Cardiac fibroblast (primary cell): ENCODE results near the gene OAS2.
A peak's percentile ranks its signal among the peaks of the same experiment; 100 is the strongest.

Experiments used
- DNase-seq, 2 donors: peaks; one replicate each; pipeline versions ENCODE4 v3.0.0 to v3.0.0-alpha.2; 2010; ENCODE audit warnings: low read depth in 2 of 2
- H3K4me3 ChIP-seq, 2 donors: replicated peaks in 1 of 2; 1 replicate in 1 of 2; 2 replicates in 1 of 2; pipeline ENCODE4 v1.5.1; 2011; ENCODE audit warnings: low read depth in 2 of 2, low read length in 2 of 2, mild to moderate bottlenecking in 2 of 2, moderate library complexity in 1 of 2
- TF ChIP-seq, protein P1 (sequence below): IDR thresholded peaks from one replicate; pipeline ENCODE4 v1.5.1; 2011; ENCODE audit warnings: low read depth, mild to moderate bottlenecking, low read length, inconsistent platforms

The OAS2 gene

DNA sequence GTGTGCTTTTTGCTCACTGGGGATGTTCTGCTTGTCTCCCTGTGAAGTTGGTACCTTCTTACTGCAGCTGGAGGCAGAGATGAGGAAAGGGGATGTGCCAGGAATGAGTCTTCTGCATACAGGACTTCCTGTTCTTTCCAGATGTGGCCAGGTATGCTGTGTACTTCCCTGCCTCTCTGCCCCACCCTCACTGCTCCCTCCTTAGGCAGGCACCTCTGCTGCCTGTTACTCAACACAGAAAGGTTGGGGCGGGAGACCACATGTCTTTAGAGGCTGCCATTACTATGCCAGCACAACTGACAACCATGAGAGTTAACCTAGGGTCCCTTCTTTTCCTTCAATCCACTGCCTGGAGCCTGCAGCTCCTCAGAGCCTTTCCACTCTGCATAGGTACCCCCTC lies 42.1 kb upstream of the OAS2 start:
- H3K4me3 ChIP-seq: no peak overlapping the region
- TF ChIP-seq, protein P1, sequence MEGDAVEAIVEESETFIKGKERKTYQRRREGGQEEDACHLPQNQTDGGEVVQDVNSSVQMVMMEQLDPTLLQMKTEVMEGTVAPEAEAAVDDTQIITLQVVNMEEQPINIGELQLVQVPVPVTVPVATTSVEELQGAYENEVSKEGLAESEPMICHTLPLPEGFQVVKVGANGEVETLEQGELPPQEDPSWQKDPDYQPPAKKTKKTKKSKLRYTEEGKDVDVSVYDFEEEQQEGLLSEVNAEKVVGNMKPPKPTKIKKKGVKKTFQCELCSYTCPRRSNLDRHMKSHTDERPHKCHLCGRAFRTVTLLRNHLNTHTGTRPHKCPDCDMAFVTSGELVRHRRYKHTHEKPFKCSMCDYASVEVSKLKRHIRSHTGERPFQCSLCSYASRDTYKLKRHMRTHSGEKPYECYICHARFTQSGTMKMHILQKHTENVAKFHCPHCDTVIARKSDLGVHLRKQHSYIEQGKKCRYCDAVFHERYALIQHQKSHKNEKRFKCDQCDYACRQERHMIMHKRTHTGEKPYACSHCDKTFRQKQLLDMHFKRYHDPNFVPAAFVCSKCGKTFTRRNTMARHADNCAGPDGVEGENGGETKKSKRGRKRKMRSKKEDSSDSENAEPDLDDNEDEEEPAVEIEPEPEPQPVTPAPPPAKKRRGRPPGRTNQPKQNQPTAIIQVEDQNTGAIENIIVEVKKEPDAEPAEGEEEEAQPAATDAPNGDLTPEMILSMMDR: no peak
- no peak for DNase-seq

DNA sequence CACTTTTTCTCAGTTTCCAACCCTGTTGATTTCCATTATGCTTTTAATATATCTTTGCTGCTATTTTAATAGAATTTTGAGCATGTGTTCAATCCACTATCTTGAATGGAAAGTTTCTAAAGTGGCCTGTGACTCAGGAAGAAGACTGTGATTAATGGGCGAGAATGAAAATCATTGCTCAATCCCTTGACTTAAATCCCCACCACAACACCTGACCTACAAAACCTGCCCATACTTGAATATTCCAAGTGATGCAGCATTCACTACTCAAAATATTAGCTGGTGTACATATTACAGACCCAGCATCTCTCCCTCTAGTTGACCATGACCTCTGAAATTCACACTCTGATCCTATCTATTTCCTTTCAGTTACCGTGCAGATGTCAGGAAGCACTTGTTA lies 41.4 kb upstream of the OAS2 start:
- peak in 1 of 2 donors; percentile 14 for DNase-seq
- no peak overlapping the region for H3K4me3 ChIP-seq
- TF ChIP-seq, protein P1: no peak

DNA sequence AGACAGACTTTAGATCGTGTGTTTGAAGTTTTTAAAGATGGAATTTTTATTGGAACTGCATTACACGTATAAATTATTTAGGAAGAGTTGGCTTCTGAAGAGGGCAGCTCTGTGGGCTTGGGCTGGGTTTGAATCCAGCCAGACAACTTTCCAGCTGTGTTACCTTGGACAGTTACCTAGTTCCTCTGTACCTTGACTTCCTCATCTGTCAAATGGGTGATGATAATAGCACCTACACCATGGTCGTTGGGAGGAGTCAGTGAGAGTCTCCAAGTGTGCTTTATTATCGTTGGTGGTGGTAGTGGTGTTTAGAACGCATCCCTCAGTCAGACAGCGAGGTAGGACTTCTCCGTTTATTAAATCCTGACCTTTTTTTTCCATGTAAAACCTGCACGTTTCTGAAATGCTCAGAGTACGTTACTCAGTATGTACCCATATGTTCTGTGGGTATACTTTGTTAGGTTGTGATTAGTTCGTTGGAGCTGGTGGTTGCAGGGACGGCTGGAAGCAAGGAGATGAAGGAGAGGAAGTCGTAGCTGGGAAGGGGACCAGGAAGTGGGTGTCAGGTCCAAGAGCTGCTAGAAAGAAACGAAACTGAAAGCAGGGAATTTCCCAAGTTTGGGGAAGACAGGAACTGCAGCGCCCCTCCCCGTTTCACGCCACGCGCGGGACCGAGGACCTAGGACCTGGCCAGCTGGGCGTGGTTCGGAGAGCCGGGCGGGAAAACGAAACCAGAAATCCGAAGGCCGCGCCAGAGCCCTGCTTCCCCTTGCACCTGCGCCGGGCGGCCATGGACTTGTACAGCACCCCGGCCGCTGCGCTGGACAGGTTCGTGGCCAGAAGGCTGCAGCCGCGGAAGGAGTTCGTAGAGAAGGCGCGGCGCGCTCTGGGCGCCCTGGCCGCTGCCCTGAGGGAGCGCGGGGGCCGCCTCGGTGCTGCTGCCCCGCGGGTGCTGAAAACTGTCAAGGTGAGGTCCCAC lies 40.3 kb upstream of the OAS2 start, which contains the start of gene OAS3:
Gene OAS3 (plus strand): TSS at position 734 of the 979 bp plus-strand sequence. CDS start 57 bp downstream, at position 791.
- peak within 1 kb of the TSS; percentile 51 to 66 for H3K4me3 ChIP-seq
- TF ChIP-seq, protein P1: no peak
- peak; percentile 75 to 84 for DNase-seq

DNA sequence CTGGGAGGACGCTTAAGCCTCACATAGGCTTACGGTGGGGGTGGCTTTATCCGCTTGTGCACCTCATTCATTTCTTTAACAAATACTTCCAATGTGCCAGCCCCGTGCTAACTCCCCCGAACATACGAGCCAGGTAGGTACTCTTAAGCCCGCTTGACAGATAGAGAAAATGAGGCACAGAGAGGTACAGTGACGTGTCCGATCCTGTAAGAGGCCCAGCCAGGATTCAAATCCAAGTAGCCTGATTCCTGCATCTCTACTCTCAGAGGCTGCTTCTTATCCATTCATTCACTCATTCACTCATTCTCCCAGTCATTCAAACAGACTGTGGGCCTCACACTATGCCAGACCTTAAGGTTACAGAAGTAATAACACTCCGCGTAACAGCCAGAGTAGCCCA lies 39.6 kb upstream of the OAS2 start:
- H3K4me3 ChIP-seq: peak overlapping the region; percentile 51 to 66
- DNase-seq: peak in 1 of 2 donors; percentile 16
- TF ChIP-seq, protein P1: no peak

DNA sequence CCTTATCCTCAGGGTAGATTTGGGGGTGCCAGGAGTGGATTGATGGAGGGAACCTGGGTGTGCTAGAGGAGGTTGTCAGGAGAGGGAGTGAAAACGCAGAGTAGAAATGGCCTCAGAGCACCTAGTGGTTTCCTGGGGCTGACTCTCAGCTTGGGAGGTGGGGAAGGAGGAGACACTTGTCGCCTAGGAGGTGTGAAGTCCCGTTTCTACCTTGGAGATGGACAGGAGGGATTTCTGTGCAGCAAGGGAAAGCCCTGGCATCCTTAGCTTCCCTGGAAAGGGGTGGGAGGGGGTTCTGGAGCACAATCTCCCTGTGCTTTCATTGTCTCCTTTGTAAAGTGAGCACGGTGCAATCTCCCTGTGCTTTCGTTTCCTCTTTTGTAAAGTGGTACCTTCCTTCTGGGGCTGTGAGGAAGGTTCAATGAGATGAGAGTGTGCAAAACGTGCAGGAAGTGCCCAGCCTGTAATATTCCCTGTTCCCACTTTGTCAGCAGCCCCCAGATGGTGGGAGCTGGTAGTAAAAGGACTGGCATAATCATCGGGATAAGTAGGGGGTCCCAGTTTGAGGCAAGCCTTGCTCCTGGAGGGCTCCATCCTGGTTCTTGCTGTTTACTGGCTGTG lies 38.4 kb upstream of the OAS2 start:
- no peak overlapping the region for H3K4me3 ChIP-seq
- DNase-seq: no peak
- TF ChIP-seq, protein P1: no peak

DNA sequence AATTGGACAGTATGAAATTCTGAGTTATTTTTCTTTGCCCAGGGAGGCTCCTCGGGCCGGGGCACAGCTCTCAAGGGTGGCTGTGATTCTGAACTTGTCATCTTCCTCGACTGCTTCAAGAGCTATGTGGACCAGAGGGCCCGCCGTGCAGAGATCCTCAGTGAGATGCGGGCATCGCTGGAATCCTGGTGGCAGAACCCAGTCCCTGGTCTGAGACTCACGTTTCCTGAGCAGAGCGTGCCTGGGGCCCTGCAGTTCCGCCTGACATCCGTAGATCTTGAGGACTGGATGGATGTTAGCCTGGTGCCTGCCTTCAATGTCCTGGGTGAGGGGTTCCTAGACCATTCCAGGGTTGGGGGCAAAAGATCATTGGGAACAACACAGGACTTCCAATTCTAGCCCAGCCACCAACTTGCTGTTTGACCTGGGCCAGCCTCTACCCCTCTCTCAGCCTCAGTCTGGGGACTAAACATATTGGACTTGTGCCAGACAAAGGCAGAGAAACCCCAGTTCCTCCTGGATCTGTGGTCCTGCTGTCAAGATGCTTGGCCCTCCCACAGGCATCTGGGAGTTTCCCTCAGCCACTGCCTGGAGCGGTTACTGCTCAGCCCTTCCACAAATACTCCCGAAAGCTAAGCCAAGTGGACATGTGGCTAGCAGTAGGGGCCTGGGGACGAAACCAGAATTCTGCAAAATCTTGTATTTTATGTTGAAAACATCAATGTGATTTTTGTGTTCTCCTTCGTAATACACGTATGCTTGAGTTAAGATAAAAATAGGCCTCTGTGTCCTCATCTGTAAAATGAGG lies 36.6 kb upstream of the OAS2 start:
- no peak overlapping the region for H3K4me3 ChIP-seq
- DNase-seq: no peak
- TF ChIP-seq, protein P1: no peak
